HG02938 (cell line): ENCODE measurements around the gene TNFRSF6B.

Experiments used
- ATAC-seq: cut with Tn5 transposase; IDR thresholded peaks from one replicate; pipeline ENCODE4 v1.9.1; 2021; ENCODE audit warnings: mild to moderate bottlenecking, moderate library complexity; ENCODE audit not compliant: unreplicated experiment

Gene TNFRSF6B

GRCh38 chr20:63682384-63683139, 13.9 kb upstream of the TNFRSF6B start:
- ATAC-seq, result no peak

- ATAC-seq, result no peak
These were observed 11.0 kb upstream of the TNFRSF6B start for GRCh38 chr20:63685269-63686026.

DNA sequence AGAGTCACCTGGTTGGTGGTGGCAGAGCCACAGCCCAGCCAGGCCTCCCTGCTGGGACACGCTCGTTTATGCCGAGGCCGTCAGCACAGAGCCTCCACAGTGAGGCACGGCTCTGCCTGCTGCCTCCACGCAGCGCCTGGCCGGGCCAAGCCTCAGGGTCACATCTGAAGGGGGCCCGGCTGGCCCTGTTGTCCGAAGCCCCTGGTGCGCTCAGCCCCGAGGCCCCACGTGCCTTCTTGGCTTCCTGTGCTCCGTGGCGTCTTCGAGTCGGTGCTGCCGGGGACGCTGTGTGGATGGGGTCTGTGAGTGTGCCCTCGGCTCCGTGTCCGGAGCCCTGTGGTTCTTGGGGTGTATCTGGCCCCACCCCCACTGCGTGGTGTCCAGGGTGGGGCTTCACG, 10.4 kb upstream of the TNFRSF6B start:
- ATAC-seq, result no peak

DNA sequence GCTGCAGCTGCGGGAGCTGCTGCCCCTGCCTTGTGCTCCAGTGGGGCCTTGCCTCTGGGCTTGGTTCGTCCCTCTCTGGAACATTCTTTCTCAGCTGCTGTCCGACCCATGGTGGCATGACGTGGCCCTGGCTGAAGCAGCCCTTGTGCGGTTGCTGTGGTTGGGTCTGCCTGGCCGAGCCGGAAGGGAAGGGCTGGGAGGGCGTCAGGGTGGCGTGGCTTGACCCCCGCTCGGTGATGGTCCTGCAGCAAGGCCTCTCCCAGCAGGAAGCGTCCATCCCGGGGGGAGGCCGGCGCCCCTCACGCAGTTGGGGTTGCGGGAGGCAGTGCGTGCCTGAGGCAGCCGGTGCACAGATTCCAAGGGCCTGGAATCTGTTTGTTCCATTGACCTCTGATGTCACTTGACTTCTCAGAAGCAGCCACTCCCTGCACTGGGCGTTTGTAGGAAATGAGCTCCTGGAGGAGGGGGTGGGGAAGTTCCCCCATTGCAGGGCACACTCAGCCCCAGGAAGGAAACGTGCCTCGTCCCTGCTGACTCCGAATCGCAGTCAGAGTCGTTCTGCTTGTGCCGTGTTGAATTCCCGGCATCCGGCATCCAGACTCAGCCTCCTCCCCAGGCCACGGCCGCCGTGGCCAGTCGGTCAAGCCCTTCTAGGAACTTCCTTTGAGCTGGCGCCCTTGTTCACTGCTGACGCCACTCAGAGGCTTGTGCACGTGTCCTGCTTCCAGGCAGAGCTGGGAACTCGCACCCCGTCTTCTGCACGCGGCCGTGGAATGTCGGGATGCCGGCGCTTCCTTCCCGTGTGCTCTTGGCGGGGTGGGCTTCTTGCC, 9.7 kb upstream of the TNFRSF6B start:
- no peak for ATAC-seq

DNA sequence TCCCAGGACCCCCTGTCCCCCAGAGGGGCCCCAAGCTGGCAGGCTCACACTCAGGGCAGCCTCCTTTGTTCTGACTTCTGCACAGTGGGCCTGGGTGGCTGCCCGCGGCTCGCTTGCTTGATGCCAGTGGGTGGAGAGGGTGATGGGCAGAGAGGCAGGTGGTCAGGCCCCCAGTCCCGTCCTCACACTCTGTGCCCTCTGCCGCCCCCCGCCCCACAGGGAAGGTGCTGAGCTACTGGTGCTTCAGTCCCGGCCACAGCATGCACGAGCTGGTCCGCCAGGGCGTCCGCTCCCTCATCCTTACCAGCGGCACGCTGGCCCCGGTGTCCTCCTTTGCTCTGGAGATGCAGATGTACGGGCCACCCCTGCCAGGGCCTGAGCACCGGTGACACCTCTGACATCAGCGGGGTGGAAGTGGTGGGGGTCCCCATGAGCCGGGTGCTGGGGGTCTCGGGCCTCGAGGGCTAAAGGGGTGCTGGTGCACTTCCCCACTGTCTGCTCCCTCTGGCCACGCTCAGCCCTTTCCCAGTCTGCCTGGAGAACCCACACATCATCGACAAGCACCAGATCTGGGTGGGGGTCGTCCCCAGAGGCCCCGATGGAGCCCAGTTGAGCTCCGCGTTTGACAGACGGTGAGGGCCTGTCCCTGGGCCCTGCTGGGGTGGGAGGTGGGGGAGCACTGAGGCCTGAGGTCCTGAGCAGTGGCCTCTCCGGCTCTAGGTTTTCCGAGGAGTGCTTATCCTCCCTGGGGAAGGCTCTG, 8.9 kb upstream of the TNFRSF6B start:
- ATAC-seq, result no peak

DNA sequence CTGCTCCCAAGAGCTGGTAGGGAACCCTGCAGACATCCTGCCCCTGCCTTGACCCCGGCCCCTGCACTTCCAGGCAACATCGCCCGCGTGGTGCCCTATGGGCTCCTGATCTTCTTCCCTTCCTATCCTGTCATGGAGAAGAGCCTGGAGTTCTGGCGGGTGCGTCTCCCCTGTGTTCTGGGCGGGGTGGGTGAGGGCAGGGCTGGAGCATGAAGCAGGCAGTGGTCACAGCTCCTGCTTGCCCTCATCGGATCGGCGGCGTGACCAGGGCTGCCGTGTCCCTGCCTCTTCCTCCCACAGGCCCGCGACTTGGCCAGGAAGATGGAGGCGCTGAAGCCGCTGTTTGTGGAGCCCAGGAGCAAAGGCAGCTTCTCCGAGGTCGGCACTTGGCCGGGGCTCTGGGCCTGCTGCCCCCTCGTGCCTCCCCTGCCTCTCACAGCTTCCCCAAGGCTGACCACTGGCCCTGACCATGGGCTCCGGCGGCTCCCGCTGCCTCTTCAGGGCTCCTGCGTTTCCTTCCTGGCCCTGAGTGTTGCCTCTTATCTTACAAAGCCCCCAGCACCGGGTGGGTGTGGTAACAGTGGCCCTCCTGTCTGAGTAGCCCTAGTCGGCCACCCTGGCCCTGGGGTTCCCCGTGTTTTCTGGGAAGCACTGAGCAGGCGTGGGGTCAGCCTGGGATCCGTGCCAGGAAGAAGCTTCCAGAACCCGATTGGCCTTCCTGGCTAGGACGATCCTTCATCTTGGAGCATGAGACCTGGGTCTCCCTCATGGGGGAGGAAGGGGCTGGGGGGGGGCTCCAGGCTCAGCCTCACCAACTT, 8.0 kb upstream of the TNFRSF6B start:
- ATAC-seq, result no peak

DNA sequence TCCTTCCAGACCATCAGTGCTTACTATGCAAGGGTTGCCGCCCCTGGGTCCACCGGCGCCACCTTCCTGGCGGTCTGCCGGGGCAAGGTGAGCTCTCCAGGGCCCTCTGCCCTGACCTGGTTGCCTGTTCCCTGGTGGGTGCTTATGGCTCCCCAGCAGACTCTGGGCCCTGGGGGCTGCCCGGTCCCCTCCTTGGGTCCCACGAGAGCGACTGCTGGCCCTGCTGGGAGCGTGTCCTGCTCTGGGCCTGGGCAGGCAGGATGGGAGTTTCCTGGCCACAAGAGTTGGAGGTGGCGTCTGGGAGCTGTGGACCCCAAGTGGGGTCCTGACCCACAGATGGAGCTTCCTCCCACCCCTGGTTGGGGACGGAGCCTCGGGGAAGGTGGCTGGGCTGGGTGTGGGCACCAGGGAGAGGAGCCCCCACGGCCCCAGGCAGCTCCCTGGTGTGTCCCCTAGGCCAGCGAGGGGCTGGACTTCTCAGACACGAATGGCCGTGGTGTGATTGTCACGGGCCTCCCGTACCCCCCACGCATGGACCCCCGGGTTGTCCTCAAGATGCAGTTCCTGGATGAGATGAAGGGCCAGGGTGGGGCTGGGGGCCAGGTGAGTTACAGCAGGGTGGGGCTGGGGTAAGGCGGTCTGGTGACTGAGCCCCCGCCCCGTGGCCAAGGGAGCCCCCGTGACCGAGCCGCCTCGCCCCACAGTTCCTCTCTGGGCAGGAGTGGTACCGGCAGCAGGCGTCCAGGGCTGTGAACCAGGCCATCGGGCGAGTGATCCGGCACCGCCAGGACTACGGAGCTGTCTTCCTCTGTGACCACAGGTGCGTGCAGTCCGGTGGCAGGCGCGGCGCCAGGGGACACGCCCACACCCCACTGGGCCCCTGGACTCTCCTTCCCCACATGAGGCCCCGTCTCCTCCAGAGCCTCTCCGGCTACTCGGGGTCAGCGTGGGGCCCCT, 7.1 kb upstream of the TNFRSF6B start:
- no peak for ATAC-seq

DNA sequence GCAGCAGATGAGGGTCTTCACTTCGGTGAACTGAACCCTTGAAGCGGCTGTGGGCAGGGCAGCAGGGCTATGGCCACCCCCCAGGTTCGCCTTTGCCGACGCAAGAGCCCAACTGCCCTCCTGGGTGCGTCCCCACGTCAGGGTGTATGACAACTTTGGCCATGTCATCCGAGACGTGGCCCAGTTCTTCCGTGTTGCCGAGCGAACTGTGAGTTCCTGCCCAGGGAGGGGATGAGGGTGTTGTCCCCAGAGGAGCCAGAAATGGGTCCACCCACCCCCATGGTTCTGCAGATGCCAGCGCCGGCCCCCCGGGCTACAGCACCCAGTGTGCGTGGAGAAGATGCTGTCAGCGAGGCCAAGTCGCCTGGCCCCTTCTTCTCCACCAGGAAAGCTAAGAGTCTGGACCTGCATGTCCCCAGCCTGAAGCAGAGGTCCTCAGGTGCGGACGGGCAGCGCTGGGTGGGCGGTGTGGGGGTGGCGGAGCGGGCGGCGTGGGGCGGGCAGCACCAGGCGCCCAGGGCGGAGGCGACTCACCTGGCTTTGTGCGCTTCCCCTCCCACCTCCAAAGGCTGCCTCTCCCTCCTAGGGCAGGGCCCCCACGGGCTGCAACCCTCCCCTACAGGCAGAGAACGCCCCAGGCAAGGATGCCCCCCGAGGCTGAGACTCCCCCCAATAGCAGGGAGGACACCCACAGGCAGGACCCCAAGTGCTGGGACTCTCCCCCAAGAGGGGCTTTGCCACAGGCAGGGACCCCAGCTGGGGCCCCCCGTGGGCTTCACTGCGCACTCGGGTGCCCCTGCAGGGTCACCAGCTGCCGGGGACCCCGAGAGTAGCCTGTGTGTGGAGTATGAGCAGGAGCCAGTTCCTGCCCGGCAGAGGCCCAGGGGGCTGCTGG, 6.2 kb upstream of the TNFRSF6B start:
- no peak for ATAC-seq

GRCh38 chr20:63690898-63691710, 5.3 kb upstream of the TNFRSF6B start:
- ATAC-seq, result no peak

DNA sequence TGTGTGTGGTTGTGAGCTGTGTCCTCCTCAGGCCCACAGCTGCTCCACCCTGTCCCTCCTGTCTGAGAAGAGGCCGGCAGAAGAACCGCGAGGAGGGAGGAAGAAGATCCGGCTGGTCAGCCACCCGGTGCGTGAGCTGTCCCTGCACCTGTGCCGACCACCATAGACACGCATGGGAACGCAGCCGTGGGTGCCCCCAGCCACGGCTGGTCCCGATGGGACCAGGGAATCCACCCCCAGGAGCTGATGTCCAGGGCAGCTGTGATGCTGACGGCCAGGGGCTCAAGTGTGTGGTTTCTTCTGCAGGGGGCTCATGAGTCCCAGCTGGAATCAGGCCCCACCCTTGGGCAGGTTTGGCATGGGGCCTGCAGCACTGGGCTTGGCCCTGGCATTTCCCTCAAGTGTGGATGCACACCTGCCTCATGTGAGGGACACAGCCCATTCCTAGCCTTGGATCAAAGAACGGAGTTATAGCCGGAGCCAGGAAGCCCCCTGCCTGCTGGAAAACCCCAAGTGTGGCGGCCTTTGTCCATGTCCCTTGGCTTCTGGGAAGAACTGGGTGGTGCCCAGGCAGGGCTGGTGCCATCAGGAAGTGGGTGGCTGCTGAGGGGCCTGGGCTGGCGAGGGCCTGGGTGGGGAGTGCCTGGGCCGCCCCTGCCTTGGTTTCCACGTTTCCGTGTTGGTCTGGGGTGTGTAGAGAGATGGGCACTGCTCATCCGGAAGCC, 4.6 kb upstream of the TNFRSF6B start:
- ATAC-seq, result no peak

DNA sequence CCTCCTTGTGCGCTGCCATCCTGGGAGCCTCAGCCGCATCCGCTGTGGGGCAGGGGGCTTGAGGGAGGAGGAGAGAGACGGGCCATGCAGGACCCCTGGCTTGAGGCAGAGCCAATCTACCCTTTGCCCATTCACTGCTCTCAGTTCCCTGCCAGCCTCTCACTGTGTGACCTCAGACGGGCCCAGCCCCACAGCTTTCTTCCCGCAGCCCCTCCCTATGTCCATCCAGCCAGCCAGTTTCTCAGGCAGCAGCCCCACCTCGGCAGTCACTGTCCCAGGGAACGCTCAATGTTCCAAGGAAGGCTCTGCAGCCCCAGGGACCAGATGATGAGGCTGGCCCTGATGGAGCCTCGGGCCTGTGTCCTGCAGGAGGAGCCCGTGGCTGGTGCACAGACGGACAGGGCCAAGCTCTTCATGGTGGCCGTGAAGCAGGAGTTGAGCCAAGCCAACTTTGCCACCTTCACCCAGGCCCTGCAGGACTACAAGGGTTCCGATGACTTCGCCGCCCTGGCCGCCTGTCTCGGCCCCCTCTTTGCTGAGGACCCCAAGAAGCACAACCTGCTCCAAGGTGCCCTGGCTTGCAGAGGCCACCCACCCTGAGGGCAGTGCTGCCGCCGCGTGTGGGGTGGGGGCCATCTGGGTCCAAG, 3.9 kb upstream of the TNFRSF6B start:
- no peak for ATAC-seq

GRCh38 chr20:63693083-63693732, 3.2 kb upstream of the TNFRSF6B start:
- no peak for ATAC-seq

GRCh38 chr20:63693733-63694583, 2.5 kb upstream of the TNFRSF6B start:
- ATAC-seq, result no peak
